HepG2 (cell line): ENCODE measurements around the gene TREH. TPM values are rescaled to one million over a fixed set of nuclear protein-coding genes. Genes with fewer than 3 reads are reported as not detected.

Experiments
- ARNTL ChIP-seq: sonication (generic); formaldehyde crosslinking; IDR thresholded peaks from 2 replicates; pipeline ENCODE4 v1.4.0; 2020; ENCODE audit warnings: mild to moderate bottlenecking, missing genetic modification reagents
- ATF2 ChIP-seq: sonication (generic); formaldehyde crosslinking; IDR thresholded peaks from 2 replicates; pipeline ENCODE4 v1.4.0; 2020; ENCODE audit warnings: missing genetic modification reagents
- BHLHE40 ChIP-seq: IDR thresholded peaks from 2 replicates; pipeline ENCODE4 v1.6.1; 2011; ENCODE audit warnings: low read length, improper control_type of control experiment
- FOXK1 ChIP-seq: sonication (generic); formaldehyde crosslinking; IDR thresholded peaks from 2 replicates; pipeline ENCODE4 v1.4.0; 2020; ENCODE audit warnings: low read depth, missing genetic modification reagents, borderline replicate concordance
- GATAD2A ChIP-seq: IDR thresholded peaks from 2 replicates; pipeline ENCODE4 v1.6.1; 2016
- HNF4A ChIP-seq: sonication (generic); formaldehyde crosslinking; IDR thresholded peaks from 2 replicates; pipeline ENCODE4 v1.4.0; 2020; ENCODE audit warnings: missing genetic modification reagents
- ISX ChIP-seq: sonication (generic); formaldehyde crosslinking; conservative IDR thresholded peaks from 2 replicates; pipeline ENCODE4 v1.5.0; 2020; ENCODE audit warnings: missing genetic modification reagents
- MAZ ChIP-seq, 2 experiments: sonication (generic) in 1 of 2; formaldehyde crosslinking in 1 of 2; IDR thresholded peaks; 2 replicates each; pipeline versions ENCODE4 v1.5.0 to v1.6.1; 2012 to 2020; ENCODE audit warnings: low read depth in 2 of 2, mild to moderate bottlenecking in 2 of 2, borderline replicate concordance in 1 of 2, improper control_type of control experiment in 1 of 2, low read length in 1 of 2, missing genetic modification reagents in 1 of 2, moderate library complexity in 1 of 2
- MEF2D ChIP-seq: sonication (generic); formaldehyde crosslinking; IDR thresholded peaks from 2 replicates; pipeline ENCODE4 v1.5.1; 2020; ENCODE audit warnings: mild to moderate bottlenecking, missing genetic modification reagents
- MIER2 ChIP-seq: IDR thresholded peaks from 2 replicates; pipeline ENCODE4 v1.6.1; 2016; ENCODE audit warnings: missing biosample characterization, missing genetic modification reagents
- MIER3 ChIP-seq: IDR thresholded peaks from 2 replicates; pipeline ENCODE4 v1.6.1; 2016; ENCODE audit warnings: missing compliant biosample characterization, borderline replicate concordance
- MLXIP ChIP-seq: sonication (generic); formaldehyde crosslinking; IDR thresholded peaks from 2 replicates; pipeline ENCODE4 v1.9.0; 2021; ENCODE audit warnings: missing genetic modification reagents, borderline replicate concordance
- MTA3 ChIP-seq: sonication (generic); formaldehyde crosslinking; IDR thresholded peaks from 2 replicates; pipeline ENCODE4 v1.4.0; 2020; ENCODE audit warnings: missing genetic modification reagents
- PPARG ChIP-seq: conservative IDR thresholded peaks from 2 replicates; pipeline ENCODE4 v1.6.1; 2016; ENCODE audit warnings: missing biosample characterization, missing genetic modification reagents
- ZBTB38 ChIP-seq: sonication (generic); formaldehyde crosslinking; IDR thresholded peaks from 2 replicates; pipeline ENCODE4 v1.5.1; 2020; ENCODE audit warnings: mild to moderate bottlenecking, missing genetic modification reagents
- ZNF232 ChIP-seq: sonication (generic); formaldehyde crosslinking; IDR thresholded peaks from 2 replicates; pipeline ENCODE4 v1.4.0; 2020; ENCODE audit warnings: missing genetic modification reagents, borderline replicate concordance
- ZNF253 ChIP-seq: sonication (generic); formaldehyde crosslinking; IDR thresholded peaks from 2 replicates; pipeline ENCODE4 v1.8.0; 2022; ENCODE audit warnings: mild to moderate bottlenecking, missing genetic modification reagents, borderline replicate concordance
- ZNF350 ChIP-seq: sonication (generic); formaldehyde crosslinking; IDR thresholded peaks from 2 replicates; pipeline ENCODE4 v1.4.0; 2020; ENCODE audit warnings: mild to moderate bottlenecking, low read depth, missing genetic modification reagents, borderline replicate concordance
- ZNF598 ChIP-seq: sonication (generic); formaldehyde crosslinking; IDR thresholded peaks from 2 replicates; pipeline ENCODE4 v1.5.1; 2020; ENCODE audit warnings: mild to moderate bottlenecking, missing genetic modification reagents, borderline replicate concordance
- polyA plus RNA-seq, 8 experiments: library from polyadenylated mRNA; depleted of rRNA in 3 of 8; stranded (reverse) in 7 of 8; unstranded in 1 of 8; fragments of >200 nt; fragmentation: Illumina TruSeq in 4 of 8; extraction: Trizol in 4 of 8; gene quantifications; 2 replicates each; pipeline versions ENCODE4 v1.2.1 to v1.2.3, GENCODE V29; 2011 to 2016; ENCODE audit warnings: low read depth in 4 of 8, missing spikeins in 1 of 8, mixed read lengths in 1 of 8; ENCODE audit not compliant: insufficient read depth in 1 of 8
- total RNA-seq, 5 experiments: library from RNA; depleted of rRNA; stranded (reverse); fragments of >200 nt; fragmentation: Illumina TruSeq; extraction: Trizol; gene quantifications; 2 replicates each; pipeline ENCODE4 v1.2.3, GENCODE V29; 2016; ENCODE audit warnings: low read depth in 1 of 5
- TF ChIP-seq, protein P1 (sequence below): sonication (generic); formaldehyde crosslinking; IDR thresholded peaks from 2 replicates; pipeline ENCODE4 v1.4.0; 2020; ENCODE audit warnings: low read depth, mild to moderate bottlenecking, missing genetic modification reagents
- TF ChIP-seq, protein P2 (sequence below): sonication (generic); formaldehyde crosslinking; IDR thresholded peaks from 2 replicates; pipeline ENCODE4 v1.5.0; 2020; ENCODE audit warnings: missing genetic modification reagents, mild to moderate bottlenecking, borderline replicate concordance
- TF ChIP-seq, protein P3 (sequence below): sonication (generic); IDR thresholded peaks from 2 replicates; pipeline ENCODE4 v1.6.1; 2016; ENCODE audit warnings: low read depth, borderline replicate concordance
- TF ChIP-seq, protein P4 (sequence below): IDR thresholded peaks from 2 replicates; pipeline ENCODE4 v1.6.1; 2016

The TREH gene
- total and polyA plus RNA-seq, 2 of the 13 experiments (the other 11 are each of a cell fraction or from before 2014, with no cell fraction given) = 0.53 to 0.86 TPM

DNA sequence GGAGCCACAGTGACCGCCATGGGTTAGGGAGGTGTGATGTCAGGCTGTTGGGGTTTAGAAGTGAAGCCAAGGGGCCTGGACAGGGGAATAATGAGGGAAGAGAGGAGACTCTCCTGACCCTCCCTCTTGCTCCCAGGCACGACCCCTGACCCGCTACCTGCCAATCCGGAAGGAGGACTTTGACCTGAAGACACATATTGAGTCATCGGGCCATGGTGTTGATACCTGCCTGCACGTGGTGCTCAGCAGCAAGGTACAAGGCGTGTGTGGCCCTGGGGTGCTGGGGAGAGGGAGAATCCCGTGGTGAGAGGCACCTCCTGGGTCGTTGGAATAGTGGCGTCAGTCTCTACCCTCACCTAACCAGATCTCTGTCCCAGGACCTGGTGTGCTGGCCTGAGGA lies 29.5 kb downstream of the TREH start (continued):
- TF ChIP-seq ZNF598 (CRISPR knock-in tag) (no peak), MEF2D (CRISPR knock-in tag) (peak; percentile 64; the same call in 1 of the 2 replicates), ZNF350 (0 out of 2 replicates have a peak, but pooled peaks have one; percentile 34), ISX (CRISPR knock-in tag) (no peak), MIER2 (CRISPR knock-in tag) (no peak), GATAD2A (peak; percentile 39; the same call in 1 of the 2 replicates), ARNTL (CRISPR knock-in tag) (peak; percentile 67; the same call in 1 of the 2 replicates), BHLHE40 (peak; percentile 76), HNF4A (peak; percentile 88), ZBTB38 (CRISPR knock-in tag) (peak; percentile 78; the same call in 1 of the 2 replicates), MLXIP (CRISPR knock-in tag) (no peak), MTA3 (CRISPR knock-in tag) (no peak), MAZ (IDR thresholded peaks at IDR 0.05; ENCODE audit: borderline replicate concordance, low read depth, low read length) (no peak), MAZ (CRISPR knock-in tag; IDR thresholded peaks at IDR 0.05; ENCODE audit: low read depth) (peak; percentile 44; the same call in 1 of the 2 replicates), FOXK1 (CRISPR knock-in tag) (peak; percentile 67; the same call in 1 of the 2 replicates), PPARG (CRISPR knock-in tag) (peak; percentile 81), ATF2 (CRISPR knock-in tag) (no peak), ZNF232 (no peak), MIER3 (CRISPR knock-in tag) (peak; percentile 66; the same call in 1 of the 2 replicates), ZNF253 (CRISPR knock-in tag) (no peak)
- TF ChIP-seq, protein P1, sequence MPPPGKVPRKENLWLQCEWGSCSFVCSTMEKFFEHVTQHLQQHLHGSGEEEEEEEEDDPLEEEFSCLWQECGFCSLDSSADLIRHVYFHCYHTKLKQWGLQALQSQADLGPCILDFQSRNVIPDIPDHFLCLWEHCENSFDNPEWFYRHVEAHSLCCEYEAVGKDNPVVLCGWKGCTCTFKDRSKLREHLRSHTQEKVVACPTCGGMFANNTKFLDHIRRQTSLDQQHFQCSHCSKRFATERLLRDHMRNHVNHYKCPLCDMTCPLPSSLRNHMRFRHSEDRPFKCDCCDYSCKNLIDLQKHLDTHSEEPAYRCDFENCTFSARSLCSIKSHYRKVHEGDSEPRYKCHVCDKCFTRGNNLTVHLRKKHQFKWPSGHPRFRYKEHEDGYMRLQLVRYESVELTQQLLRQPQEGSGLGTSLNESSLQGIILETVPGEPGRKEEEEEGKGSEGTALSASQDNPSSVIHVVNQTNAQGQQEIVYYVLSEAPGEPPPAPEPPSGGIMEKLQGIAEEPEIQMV (CRISPR knock-in tag) = no peak
- TF ChIP-seq, protein P2, sequence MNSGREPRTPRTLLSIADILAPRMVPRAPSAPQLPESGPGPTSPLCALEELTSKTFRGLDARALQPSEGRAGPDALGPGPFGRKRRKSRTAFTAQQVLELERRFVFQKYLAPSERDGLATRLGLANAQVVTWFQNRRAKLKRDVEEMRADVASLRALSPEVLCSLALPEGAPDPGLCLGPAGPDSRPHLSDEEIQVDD = no peak
- TF ChIP-seq, protein P3, sequence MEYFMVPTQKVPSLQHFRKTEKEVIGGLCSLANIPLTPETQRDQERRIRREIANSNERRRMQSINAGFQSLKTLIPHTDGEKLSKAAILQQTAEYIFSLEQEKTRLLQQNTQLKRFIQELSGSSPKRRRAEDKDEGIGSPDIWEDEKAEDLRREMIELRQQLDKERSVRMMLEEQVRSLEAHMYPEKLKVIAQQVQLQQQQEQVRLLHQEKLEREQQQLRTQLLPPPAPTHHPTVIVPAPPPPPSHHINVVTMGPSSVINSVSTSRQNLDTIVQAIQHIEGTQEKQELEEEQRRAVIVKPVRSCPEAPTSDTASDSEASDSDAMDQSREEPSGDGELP = no peak
- TF ChIP-seq, protein P4, sequence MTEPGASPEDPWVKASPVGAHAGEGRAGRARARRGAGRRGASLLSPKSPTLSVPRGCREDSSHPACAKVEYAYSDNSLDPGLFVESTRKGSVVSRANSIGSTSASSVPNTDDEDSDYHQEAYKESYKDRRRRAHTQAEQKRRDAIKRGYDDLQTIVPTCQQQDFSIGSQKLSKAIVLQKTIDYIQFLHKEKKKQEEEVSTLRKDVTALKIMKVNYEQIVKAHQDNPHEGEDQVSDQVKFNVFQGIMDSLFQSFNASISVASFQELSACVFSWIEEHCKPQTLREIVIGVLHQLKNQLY (CRISPR knock-in tag) = peak; percentile 63; the same call in 1 of the 2 replicates
